Measurements from ENCODE around the gene ACOT7.

The ACOT7 gene

GRCh38 chr1:6424000-6424565, 30.5 kb upstream of the ACOT7 start:
- DNase-seq, result no peak

- peak; percentile 56 for DNase-seq
Observed at GRCh38 chr1:6423321-6423999, 29.9 kb upstream of the ACOT7 start.

GRCh38 chr1:6421266-6421665, 27.7 kb upstream of the ACOT7 start:
- DNase-seq, result no peak

GRCh38 chr1:6420454-6421042, 27.0 kb upstream of the ACOT7 start:
- no peak for DNase-seq

GRCh38 chr1:6419804-6420453, 26.4 kb upstream of the ACOT7 start, which contains the start of gene HES2:
TSS of gene HES2 (minus strand) at chr1:6419919. CDS start at chr1:6419820, 99 bp downstream.
- no peak for DNase-seq

- DNase-seq, result no peak
Observed at GRCh38 chr1:6419397-6419803, 25.8 kb upstream of the ACOT7 start.

GRCh38 chr1:6418668-6419396, 25.3 kb upstream of the ACOT7 start:
- DNase-seq, result no peak

GRCh38 chr1:6417961-6418667, 24.5 kb upstream of the ACOT7 start:
- no peak for DNase-seq

- DNase-seq, result no peak
Observed at GRCh38 chr1:6416906-6417305, 23.3 kb upstream of the ACOT7 start.

- no peak for DNase-seq
Observed at GRCh38 chr1:6416295-6416656, 22.7 kb upstream of the ACOT7 start.

GRCh38 chr1:6414881-6415626, 21.5 kb upstream of the ACOT7 start:
- DNase-seq, result no peak

GRCh38 chr1:6414443-6414844, 20.9 kb upstream of the ACOT7 start:
- peak; percentile 49 for DNase-seq

- DNase-seq, result no peak
Observed at GRCh38 chr1:6412896-6413295, 19.3 kb upstream of the ACOT7 start.

- no peak for DNase-seq
Observed at GRCh38 chr1:6410248-6410893, 16.8 kb upstream of the ACOT7 start.

GRCh38 chr1:6409733-6410132, 16.2 kb upstream of the ACOT7 start:
- DNase-seq, result no peak

GRCh38 chr1:6409053-6409452, 15.5 kb upstream of the ACOT7 start:
- DNase-seq, result no peak

- DNase-seq, result no peak
Observed at GRCh38 chr1:6408023-6408422, 14.5 kb upstream of the ACOT7 start.

- no peak for DNase-seq
Observed at GRCh38 chr1:6401673-6402072, 8.1 kb upstream of the ACOT7 start.

GRCh38 chr1:6399294-6399693, 5.7 kb upstream of the ACOT7 start:
- DNase-seq, result no peak

- DNase-seq, result no peak
Observed at GRCh38 chr1:6397844-6398441, 4.4 kb upstream of the ACOT7 start.

GRCh38 chr1:6396998-6397397, 3.4 kb upstream of the ACOT7 start:
- DNase-seq, result no peak
